PC-3 (cell line): ENCODE measurements around the gene TXLNG.

ENCODE experiments used
- CTCF ChIP-seq: fragments of 300-600 bp; sonication (generic); conservative IDR thresholded peaks from 2 replicates; pipeline ENCODE4 v1.5.1; 2017; ENCODE audit warnings: antibody characterized with exemption, low read depth, mild to moderate bottlenecking, low read length
- EZH2 ChIP-seq: fragments of 300-600 bp; sonication (generic); IDR thresholded peaks from one replicate; pipeline ENCODE4 v1.6.1; 2017; ENCODE audit warnings: antibody characterized with exemption, mild to moderate bottlenecking, low read length; ENCODE audit not compliant: unreplicated experiment
- EZH2phosphoT487 ChIP-seq: fragments of 300-600 bp; sonication (generic); IDR thresholded peaks from 2 replicates; pipeline ENCODE4 v1.6.1; 2018; ENCODE audit warnings: mild to moderate bottlenecking, antibody characterized with exemption, low read length, borderline replicate concordance

GRCh38 chrX:16842684-16843083 lies 56.4 kb downstream of the TXLNG start:
- TF ChIP-seq CTCF (no peak), EZH2 (no peak), EZH2phosphoT487 (no peak)
